Stimulated activated CD4-positive, alpha-beta T cell treated with anti-CD3 and anti-CD28 coated beads, Interleukin-4, amount 100 ng/mL, for 1 hour (primary cell): ENCODE measurements around the gene FGF21.

Experiments used
- DNase-seq: peaks from one replicate; pipeline ENCODE4 v3.0.0-alpha.2; 2020

FGF21 gene

DNA sequence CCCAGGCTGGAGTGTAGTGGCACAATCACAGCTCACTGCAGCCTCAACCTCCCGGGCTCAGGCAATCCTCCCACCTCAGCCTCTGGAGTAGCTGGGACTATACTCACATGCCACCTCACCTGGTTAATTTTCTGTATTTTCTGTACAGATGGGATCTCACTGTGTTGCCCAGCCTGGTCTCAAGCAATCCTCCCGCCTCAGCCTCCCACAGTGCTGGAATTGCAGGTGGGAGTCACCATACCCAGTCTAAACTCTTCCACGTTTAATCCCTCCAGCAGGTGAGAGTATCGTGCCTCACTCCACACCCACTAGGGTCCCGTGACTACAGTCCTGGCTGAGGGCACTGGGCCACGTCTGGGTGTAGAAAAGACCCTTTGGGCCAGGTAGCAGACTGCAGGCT is 39.0 kb downstream of the FGF21 start:
- DNase-seq, result no peak

DNA sequence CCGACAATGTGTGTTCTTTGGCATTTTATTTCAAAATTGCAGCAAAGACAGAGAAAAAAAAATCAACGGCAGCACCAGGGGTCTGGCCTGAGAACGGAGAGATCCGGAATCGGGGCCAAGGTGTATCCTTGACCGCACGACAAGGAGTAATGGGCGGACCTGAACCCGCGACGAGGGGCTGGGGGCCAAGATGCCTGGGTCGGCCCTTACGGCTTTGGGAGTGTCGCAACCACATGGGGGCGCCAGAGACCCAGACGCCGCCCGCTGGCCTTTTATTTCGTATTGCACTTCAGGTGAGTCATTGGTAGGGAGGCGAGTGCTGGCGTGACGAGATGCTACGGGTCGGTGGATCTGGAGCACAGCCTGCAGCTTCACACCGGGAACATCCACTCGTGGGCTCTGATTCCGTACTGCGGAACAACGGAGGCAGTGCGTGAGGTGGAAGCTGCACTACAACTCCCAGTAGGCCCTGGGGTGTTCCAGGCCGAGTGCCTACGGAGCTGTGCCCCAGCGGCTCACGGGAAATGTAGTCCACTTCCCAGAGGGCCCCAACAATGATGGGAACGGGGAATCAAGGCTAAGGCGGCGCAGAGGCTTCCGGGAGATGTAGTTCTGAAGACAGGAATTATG is 39.8 kb downstream of the FGF21 start:
- peak; percentile 84 for DNase-seq

DNA sequence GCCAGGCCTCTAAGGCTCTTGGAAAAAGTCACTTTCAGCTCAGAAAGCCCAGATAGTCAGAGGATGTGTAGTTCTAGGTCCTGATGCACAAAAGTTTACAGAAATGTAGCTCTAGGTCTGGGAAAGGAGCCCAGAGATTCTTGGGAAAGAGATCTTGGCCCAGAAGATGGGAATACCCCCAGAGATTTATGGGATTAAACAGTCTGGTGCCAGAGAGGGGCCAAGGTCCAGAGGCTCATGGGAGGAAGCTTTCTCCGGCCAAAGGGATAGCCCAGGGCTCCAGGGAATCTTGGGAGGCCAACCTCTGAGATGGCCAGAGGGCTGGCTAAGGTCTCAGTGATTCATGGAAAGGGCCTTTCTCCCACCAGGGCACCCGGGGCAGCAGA is 40.4 kb downstream of the FGF21 start:
- no peak for DNase-seq

DNA sequence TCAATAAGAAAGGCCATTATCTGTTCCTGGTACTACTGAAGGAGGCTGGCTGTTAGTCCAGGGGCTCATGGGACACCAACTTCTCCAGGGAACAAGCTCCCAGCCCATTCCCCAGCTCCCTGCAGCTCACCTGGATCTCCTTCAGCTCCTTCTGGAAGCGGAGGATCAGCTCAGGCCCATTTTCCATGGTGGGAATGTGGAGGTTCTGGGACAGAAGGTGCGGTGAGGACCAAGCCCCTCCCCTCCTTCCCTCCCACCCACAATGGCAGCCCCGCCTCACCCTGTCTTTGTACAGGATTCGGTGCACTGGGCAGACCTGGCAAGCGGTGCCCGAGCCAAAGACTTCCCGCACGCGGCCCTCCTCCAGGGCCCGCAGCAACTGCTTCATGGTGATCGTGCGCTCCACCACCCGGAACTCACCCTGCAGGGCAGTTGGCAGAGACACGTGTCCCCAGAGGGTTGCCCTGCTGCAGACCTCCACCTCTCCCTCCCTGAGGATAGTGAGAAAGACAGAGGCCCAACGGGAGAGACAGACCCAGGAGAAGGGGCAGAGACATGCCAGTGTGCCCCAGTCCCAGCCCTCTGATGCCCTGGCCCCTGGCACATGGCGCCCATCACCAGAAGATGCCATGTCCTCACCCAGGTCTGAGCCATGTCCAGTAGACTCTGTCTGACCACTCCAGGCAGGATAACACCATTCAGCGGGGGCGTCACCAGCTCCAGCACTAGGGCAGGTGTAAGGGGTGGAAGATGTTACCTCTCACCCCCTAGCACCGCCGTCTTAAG is 41.2 kb downstream of the FGF21 start:
- no peak for DNase-seq

DNA sequence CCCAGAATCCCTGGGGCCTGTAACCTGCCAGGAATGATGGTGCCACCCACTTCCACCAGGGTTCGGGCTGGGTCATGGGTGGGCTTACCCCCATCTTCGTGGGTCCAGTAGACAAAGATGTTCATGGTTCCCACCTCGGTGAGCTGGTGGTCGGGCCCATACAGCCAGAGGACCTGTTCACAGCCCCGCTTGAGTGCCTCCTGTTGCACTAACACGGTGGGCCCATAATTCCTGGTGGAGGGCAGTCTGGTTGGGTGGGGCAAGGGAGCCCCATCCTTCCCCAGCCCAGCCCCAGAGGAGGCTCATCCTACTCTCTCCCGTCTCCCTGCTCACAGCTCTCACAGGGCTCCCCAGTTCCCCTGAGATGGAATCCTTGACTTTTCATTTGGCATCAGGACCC is 41.8 kb downstream of the FGF21 start:
- no peak for DNase-seq

DNA sequence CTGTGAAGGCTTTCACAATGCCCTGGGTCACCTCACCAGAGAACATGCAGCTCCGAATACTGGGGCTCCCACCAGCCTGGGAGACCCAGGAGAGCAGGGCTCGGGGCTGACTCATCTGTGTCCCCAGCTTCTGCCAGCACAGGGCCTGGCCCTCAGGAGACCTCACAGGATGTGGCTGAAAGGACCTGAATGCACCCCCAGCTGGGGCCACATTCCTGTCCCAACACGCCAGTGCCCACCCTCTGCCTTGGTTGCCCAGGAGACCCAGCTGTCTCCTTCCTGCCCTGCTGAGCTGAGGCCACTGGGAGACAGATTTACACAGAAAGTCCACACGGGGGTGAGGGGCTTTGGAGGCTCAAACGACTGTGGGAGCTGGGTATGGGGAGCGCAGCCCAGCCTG is 43.6 kb downstream of the FGF21 start:
- DNase-seq, result no peak

DNA sequence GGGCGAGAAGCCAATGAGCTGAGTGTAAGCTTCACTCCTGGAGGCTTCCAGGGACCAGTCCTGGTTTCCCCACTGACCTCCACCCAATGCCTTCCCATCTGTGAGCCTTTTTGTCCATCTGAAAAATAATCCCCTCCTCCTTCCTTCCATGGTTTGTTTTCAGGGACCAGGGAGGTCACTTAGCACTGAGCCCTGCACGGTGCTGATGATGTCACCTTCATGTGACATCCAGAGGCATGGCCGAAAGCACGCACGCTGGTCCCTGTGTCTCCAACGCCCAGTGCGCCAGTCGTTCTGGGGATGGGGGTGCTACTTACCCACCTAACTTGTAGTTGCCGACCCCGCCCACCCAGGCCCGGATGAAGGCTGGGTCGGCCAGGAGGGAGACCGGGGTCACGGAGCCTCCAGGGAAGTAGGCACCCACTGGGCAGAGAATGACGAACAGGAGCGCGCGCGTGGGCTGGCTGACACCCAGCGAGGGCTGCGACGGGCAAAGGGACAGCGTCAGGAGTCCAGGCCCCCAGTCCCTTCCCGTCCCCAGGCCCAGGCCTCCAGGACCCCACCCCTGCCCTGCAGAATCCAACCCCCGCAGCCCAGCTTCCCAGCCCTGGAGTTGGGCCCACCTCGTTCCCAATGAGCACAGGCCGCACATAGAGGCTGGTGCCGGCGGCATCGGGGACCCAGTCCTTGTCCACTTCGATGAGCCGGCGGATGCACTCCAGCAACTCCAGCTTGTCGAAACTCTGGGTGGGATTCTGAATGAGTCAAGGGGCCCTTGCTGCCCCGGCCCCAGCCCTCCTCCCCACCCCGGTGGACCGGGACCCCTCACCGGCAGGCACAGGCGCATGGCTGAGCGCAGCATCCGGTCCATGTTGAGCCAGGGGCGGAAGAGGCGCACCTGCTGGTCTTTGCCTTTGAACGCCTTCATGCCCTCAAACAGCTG is 44.3 kb downstream of the FGF21 start:
- no peak for DNase-seq

DNA sequence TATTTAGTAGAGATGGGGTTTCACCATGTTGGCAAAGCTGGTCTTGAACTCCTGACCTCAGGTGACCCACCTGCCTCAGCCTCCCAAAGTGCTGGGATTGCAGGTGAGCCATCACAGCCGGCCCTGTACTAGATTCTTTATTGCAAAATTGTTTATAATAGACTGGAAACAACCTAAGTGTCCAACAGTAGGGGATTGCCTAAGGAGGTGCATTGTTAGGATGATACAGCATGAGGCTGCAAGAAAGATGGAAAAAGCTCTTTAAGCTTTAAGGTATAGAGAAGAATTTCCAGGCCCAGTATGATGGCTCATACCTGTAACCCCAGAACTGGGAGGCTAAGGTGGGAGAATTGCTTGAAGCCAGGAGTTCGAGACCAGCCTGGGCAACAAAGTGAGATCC is 47.3 kb downstream of the FGF21 start:
- DNase-seq, result no peak

DNA sequence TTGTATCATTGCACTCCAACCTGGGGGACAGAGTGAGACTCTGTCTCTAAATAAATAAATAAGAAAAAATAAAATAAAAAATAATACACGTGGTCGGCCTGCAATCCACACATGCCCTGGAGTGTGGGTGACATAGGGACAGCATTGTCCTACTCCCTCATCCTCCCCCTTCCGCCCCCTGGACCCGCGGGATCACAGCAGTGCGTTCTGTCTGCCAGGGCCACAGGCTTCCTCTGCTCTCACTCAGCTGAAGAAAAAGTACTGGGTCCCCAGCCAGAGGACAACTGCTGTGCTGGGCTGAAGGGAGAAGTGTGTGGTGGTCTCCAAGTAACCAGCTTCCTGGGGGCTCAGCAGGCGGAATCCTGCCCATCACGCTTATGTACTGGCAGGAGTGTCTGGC is 49.2 kb downstream of the FGF21 start:
- DNase-seq, result no peak

DNA sequence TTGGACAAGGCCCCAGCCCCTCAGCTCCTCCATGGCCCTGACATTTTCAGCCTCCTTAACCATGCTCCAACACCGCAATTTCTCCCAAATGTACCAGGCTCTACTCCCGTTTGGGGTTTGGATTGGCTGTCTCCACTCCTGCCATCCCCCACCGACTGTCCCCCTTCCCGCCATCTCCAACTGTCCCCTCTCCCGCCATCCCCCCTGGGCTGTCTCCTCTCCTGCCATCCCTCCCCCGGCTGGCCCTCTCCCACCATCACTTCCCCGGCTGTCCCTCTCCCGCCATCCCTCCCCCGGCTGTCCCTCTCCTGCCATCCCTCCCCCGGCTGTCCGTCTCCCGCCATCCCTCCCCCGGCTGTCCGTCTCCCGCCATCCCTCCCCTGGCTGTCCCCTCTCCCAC is 50.1 kb downstream of the FGF21 start:
- DNase-seq, result no peak

DNA sequence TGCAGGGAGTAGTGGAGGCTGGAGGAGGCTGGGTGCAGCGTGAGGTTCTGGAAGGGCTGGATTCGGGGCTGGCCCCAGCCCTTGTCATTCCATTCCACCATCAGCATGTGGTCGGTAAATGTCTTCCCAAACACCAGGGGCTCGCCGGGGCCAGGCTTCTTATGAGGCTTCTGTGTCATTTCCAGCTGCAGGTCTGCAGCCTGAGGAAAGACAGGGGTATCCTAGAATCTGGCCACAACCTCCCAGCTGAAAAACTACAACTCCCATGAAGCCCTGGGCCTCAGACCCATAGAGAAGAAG is 51.1 kb downstream of the FGF21 start:
- DNase-seq, result peak; percentile 27

DNA sequence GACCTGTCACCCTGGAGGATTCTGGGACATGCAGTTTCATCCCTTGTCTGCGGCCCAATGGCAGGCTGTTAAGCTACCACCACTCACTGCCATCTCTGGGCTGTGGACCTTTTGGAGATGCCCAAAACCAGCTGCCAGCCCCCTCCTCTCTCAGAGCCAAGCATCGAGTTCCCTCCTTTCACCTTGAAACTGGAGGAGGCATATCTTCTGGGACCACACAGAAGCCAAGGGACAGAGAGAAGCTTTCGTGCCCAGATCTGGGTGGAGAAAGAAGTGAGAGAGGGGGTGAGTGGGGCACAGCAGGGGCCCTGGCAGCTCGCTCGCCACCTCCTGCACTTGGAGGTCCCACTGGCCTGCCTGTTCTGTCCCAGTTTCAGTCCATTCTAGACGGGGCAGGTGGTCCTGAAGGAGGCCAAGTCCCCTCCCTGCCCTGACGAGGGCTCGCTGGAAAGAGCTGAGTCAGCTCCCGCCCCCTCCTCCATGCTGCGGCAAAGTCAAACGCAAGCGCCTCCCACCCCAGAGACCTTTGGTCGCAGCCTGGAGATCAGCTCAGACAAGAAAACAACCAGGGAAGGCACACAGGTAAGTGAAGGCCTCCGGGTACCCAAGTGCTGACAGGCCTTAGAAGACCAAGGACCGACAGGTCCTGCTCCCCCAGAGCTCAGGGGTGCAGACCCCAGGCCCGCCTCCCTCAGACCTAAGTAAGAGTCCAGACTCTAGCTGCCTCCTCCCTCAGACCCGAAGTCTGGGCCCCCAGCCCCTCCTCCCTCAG is 51.7 kb downstream of the FGF21 start:
- DNase-seq, result no peak

DNA sequence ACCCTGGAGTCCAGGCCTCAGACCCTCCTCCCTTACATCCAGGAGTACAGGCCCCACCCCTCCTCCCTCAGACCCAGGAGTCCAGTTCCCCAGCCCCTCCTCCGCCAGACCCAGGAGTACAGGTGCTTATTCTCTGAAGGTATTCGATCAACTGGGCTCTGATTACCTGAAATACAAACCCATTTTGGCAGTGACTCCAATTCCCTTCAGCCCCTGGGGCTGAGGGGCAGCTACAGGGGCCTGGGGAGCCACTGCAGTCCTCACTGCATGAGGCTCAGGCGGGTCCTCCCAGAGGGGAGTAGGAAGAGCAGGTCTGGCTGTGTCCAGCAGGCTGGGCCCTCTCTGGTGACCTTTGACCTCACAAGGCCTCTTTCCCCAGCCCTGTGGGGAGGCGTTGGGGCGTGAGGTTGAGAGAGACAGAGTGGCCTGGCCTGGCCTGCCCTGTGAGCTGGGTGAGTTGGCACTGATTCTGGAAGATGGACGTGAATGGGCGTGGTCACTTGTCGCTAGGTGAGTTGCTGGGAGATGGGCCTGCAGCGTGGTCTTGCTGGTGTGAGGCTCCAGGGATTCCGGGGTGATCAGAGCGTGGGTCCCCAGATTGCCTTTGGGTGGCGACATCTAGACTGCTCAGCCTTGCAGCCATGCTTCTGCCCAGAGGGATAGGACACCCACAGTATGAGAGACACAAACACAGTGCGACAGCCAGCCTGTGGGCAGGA is 52.4 kb downstream of the FGF21 start:
- no peak for DNase-seq
